ENCODE measurements around the gene NRARP. TPM values are rescaled to one million over a fixed set of nuclear protein-coding genes. Genes with fewer than 3 reads are reported as not detected.
A peak's percentile ranks its signal among the peaks of the same experiment; 100 is the strongest.
"Not testable (repeated sequence)": the region's sequence is repeated elsewhere in the genome, so short reads cannot be mapped to it uniquely, and the experiment has no call there.

The NRARP gene
- total and polyA plus RNA-seq, 2 experiments from 2014 or later = 0.32 TPM; not detected in 1

- no peak for TF ChIP-seq EZH2phosphoT487 (IDR thresholded peaks at IDR 0.05; ENCODE audit: insufficient read depth, low read depth)
- no peak for TF ChIP-seq EZH2 (IDR thresholded peaks at IDR 0.05; ENCODE audit: insufficient read depth, poor library complexity, severe bottlenecking)
These were observed 28.6 kb upstream of the NRARP start for GRCh38 chr9:137330689-137331088.

DNA sequence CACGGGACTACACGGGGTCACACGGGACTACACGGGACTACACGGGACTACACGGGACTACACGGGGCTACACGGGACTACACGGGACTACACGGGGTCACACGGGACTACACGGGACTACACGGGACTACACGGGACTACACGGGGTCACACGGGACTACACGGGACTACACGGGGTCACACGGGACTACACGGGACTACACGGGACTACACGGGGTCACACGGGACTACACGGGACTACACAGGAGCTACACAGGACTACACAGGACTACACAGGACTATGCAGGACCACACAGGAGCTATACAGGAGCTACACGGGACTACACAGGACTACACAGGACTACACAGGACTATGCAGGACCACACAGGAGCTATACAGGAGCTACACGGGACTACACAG is 27.5 kb upstream of the NRARP start:
- H3K27ac ChIP-seq; H2AFZ ChIP-seq; DNase-seq; in situ Hi-C loops (cut with MboI); H3K4me2 ChIP-seq (ENCODE audit: unreplicated experiment); H3K4me3 ChIP-seq; H3K9ac ChIP-seq; H3K36me3 ChIP-seq (ENCODE audit: low read depth); H3K9me3 ChIP-seq (ENCODE audit: low read depth); H4K20me1 ChIP-seq (ENCODE audit: insufficient read depth); H3K4me1 ChIP-seq (ENCODE audit: insufficient read depth); H3K9me2 ChIP-seq (ENCODE audit: insufficient read depth); H3K27me3 ChIP-seq (replicated peaks; ENCODE audit: insufficient read depth); H3K79me2 ChIP-seq (ENCODE audit: insufficient read depth): not testable (repeated sequence)
- peaks cover 11% of the 10 kb centered on the region for H3F3A ChIP-seq (ENCODE audit: insufficient read depth)
- WGBS, 2 experiments (ENCODE audit: low coverage in 1 of 2, low lambda C conversion rate in 2 of 2, missing lambda C conversion rate in 2 of 2) = 65 to 73% methylated on average over 6 to 26 of the region's 26 CpGs

More at GRCh38 chr9:137330689-137331088, 28.6 kb upstream of the NRARP start:
- Histone ChIP-seq H4K20me1 (ENCODE audit: insufficient read depth) (no peaks in the 10 kb centered on the region), H3K9me3 (ENCODE audit: low read depth) (no peaks in the 10 kb centered on the region), H3K27ac (no peak overlapping the region), H3F3A (ENCODE audit: insufficient read depth) (peaks cover 11% of the 10 kb centered on the region), H3K79me2 (ENCODE audit: insufficient read depth) (no peaks in the 10 kb centered on the region), H3K27me3 (replicated peaks; ENCODE audit: insufficient read depth) (no peaks in the 10 kb centered on the region), H3K4me3 (no peak overlapping the region), H2AFZ (no peak overlapping the region), H3K4me1 (ENCODE audit: insufficient read depth) (no peaks in the 10 kb centered on the region), H3K9me2 (ENCODE audit: insufficient read depth) (peaks cover 4% of the 10 kb centered on the region; the same call in 1 of the 2 replicates), H3K4me2 (ENCODE audit: unreplicated experiment) (no peak overlapping the region), H3K36me3 (ENCODE audit: low read depth) (no peaks in the 10 kb centered on the region), H3K9ac (no peak overlapping the region)
- in situ Hi-C loops (cut with MboI) = no loop called here
- no peak for DNase-seq
- 50 to 51% methylated on average over 6 of the region's 6 CpGs for WGBS, 2 experiments (ENCODE audit: low coverage in 1 of 2, low lambda C conversion rate in 2 of 2, missing lambda C conversion rate in 2 of 2)

DNA sequence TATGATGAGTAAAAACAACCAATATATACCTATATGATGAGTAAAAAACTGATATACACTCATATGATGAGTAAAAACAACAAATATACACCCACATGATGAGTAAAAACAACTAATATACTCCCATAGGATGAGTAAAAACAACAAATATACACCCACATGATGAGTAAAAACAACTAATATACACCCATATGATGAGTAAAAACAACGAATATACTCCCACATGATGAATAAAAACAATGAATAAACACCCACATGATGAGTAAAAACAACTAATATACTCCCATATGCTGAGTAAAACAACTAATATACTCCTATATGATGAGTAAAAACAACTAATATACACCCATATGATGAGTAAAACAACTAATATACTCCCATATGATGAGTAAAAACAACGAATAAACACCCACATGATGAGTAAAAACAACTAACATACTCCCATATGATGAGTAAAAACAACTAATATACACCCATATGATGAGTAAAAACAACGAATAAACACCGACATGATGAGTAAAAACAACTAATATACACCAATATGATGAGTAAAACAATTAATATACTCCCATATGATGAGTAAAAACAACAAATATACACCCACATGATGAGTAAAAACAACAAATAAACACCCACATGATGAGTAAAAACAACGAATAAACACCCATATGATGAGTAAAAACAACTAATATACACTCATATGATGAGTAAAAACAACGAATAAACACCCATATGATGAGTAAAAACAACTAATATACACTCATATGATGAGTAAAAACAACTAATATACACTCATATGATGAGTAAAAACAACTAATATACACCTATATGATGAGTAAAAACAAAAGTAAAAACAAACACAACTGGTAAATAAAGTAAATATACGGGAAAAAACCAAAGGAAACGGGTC is 25.8 kb upstream of the NRARP start:
- DNase-seq; H3K9me3 ChIP-seq (ENCODE audit: low read depth); H4K20me1 ChIP-seq (ENCODE audit: insufficient read depth); H3K9ac ChIP-seq; H3K4me3 ChIP-seq; H3K4me1 ChIP-seq (ENCODE audit: insufficient read depth); H2AFZ ChIP-seq; H3K4me2 ChIP-seq (ENCODE audit: unreplicated experiment); H3K79me2 ChIP-seq (ENCODE audit: insufficient read depth); H3K27me3 ChIP-seq (replicated peaks; ENCODE audit: insufficient read depth); in situ Hi-C loops (cut with MboI); H3K27ac ChIP-seq; H3K36me3 ChIP-seq (ENCODE audit: low read depth); H3K9me2 ChIP-seq (ENCODE audit: insufficient read depth): not testable (repeated sequence)
- 60 to 65% methylated on average over 8 of the region's 8 CpGs for WGBS, 2 experiments (ENCODE audit: low coverage in 1 of 2, low lambda C conversion rate in 2 of 2, missing lambda C conversion rate in 2 of 2)
- TF ChIP-seq EZH2phosphoT487 (IDR thresholded peaks at IDR 0.05; ENCODE audit: insufficient read depth, low read depth) = 0 out of 2 replicates have a peak, but pooled peaks have one; percentile 34
- H3F3A ChIP-seq (ENCODE audit: insufficient read depth) = peaks cover 11% of the 10 kb centered on the region

GRCh38 chr9:137326445-137327065 is 24.5 kb upstream of the NRARP start:
- TF ChIP-seq EZH2phosphoT487 (IDR thresholded peaks at IDR 0.05; ENCODE audit: insufficient read depth, low read depth) (no peak), EZH2 (IDR thresholded peaks at IDR 0.05; ENCODE audit: insufficient read depth, poor library complexity, severe bottlenecking) (no peak)
- peaks cover 11% of the 10 kb centered on the region for H3F3A ChIP-seq (ENCODE audit: insufficient read depth)
- H3K9me3 ChIP-seq (ENCODE audit: low read depth) = no peaks in the 10 kb centered on the region
- H2AFZ ChIP-seq = no peak overlapping the region
- H3K4me3 ChIP-seq = no peak overlapping the region
- no peaks in the 10 kb centered on the region for H3K4me1 ChIP-seq (ENCODE audit: insufficient read depth)
- no peaks in the 10 kb centered on the region for H3K27me3 ChIP-seq (replicated peaks; ENCODE audit: insufficient read depth)
- no peak for DNase-seq
- H3K79me2 ChIP-seq (ENCODE audit: insufficient read depth) = no peaks in the 10 kb centered on the region
- H3K4me2 ChIP-seq (ENCODE audit: unreplicated experiment) = no peak overlapping the region
- in situ Hi-C loops (cut with MboI) = no loop called here
- H3K9ac ChIP-seq = no peak overlapping the region
- no peaks in the 10 kb centered on the region for H3K36me3 ChIP-seq (ENCODE audit: low read depth)
- H3K9me2 ChIP-seq (ENCODE audit: insufficient read depth) = peaks cover 4% of the 10 kb centered on the region; the same call in 1 of the 2 replicates
- 88 to 90% methylated on average over 19 of the region's 19 CpGs for WGBS, 2 experiments (ENCODE audit: low coverage in 1 of 2, low lambda C conversion rate in 2 of 2, missing lambda C conversion rate in 2 of 2)
- H4K20me1 ChIP-seq (ENCODE audit: insufficient read depth) = no peaks in the 10 kb centered on the region
- H3K27ac ChIP-seq = no peak overlapping the region

Data from GM23248 (cell line).